CD14-positive monocyte (primary cell): ENCODE measurements around the gene C17orf100. TPM values are rescaled to one million over a fixed set of nuclear protein-coding genes. Genes with fewer than 3 reads are reported as not detected.

Source experiments
- DNase-seq, 3 donors: peaks; one replicate each; pipeline ENCODE4 v3.0.0-alpha.2; 2011 to 2022
- H2AFZ ChIP-seq: 2 replicates; pipeline ENCODE4 v1.6.0; 2012; ENCODE audit warnings: mild to moderate bottlenecking, low read depth, low read length, inconsistent platforms; ENCODE audit not compliant: insufficient read depth, poor library complexity, severe bottlenecking
- H3K27ac ChIP-seq, 2 donors: 1 replicate in 1 of 2; 2 replicates in 1 of 2; pipeline ENCODE4 v1.5.1; 2012 to 2013; ENCODE audit warnings: low read length in 2 of 2, control low read depth in 1 of 2, inconsistent platforms in 1 of 2, low read depth in 1 of 2, mild to moderate bottlenecking in 1 of 2
- H3K27me3 ChIP-seq, 2 donors: one replicate each; pipeline versions ENCODE4 v1.6.0 to v1.6.1; 2011 to 2013; ENCODE audit warnings: low read length in 2 of 2; ENCODE audit not compliant: control insufficient read depth in 2 of 2, insufficient read depth in 2 of 2
- H3K36me3 ChIP-seq, 2 donors: replicated peaks in 1 of 2; 1 replicate in 1 of 2; 2 replicates in 1 of 2; pipeline versions ENCODE4 v1.5.1 to v1.6.1; 2012 to 2013; ENCODE audit warnings: low read length in 2 of 2, control low read depth in 1 of 2, inconsistent platforms in 1 of 2, mild to moderate bottlenecking in 1 of 2; ENCODE audit not compliant: insufficient read depth in 2 of 2, control insufficient read depth in 1 of 2
- H3K4me1 ChIP-seq, 2 donors: 1 replicate in 1 of 2; 2 replicates in 1 of 2; pipeline versions ENCODE4 v1.5.1 to v1.6.1; 2012 to 2013; ENCODE audit warnings: low read length in 2 of 2, control low read depth in 1 of 2, inconsistent platforms in 1 of 2, mild to moderate bottlenecking in 1 of 2, moderate library complexity in 1 of 2; ENCODE audit not compliant: insufficient read depth in 2 of 2, control insufficient read depth in 1 of 2
- H3K4me2 ChIP-seq: replicated peaks from 2 replicates; pipeline ENCODE3; 2012; ENCODE audit warnings: low read length, moderate library complexity, mild to moderate bottlenecking; ENCODE audit not compliant: poor library complexity, severe bottlenecking; ENCODE audit errors: extremely low read depth
- H3K4me3 ChIP-seq, 3 experiments: fragments of 200-600 bp in 1 of 3; sonication (generic) in 1 of 3; replicated peaks in 1 of 3; 1 replicate in 2 of 3; 2 replicates in 1 of 3; pipeline ENCODE4 v1.5.1; 2011 to 2013; ENCODE audit warnings: low read length in 3 of 3, mild to moderate bottlenecking in 3 of 3, control low read depth in 2 of 3, low read depth in 2 of 3, inconsistent platforms in 1 of 3, moderate library complexity in 1 of 3
- H3K79me2 ChIP-seq: 2 replicates; pipeline ENCODE4 v1.6.0; 2012; ENCODE audit warnings: mild to moderate bottlenecking, control low read depth, inconsistent platforms, low read length, moderate library complexity; ENCODE audit not compliant: insufficient read depth
- H3K9ac ChIP-seq: 2 replicates; pipeline ENCODE4 v1.6.0; 2017; ENCODE audit warnings: low read length, mild to moderate bottlenecking; ENCODE audit not compliant: insufficient read depth, poor library complexity, severe bottlenecking
- H3K9me3 ChIP-seq, 2 donors: replicated peaks in 1 of 2; 1 replicate in 1 of 2; 2 replicates in 1 of 2; pipeline versions ENCODE4 v1.5.1 to v1.6.1; 2012 to 2013; ENCODE audit warnings: low read length in 2 of 2, control low read depth in 1 of 2; ENCODE audit not compliant: control insufficient read depth in 1 of 2, insufficient read depth in 1 of 2
- H4K20me1 ChIP-seq: 2 replicates; pipeline ENCODE4 v1.6.0; 2012; ENCODE audit warnings: mild to moderate bottlenecking, low read length, control low read depth, moderate library complexity; ENCODE audit not compliant: insufficient read depth
- H3K27ac Mint-ChIP-seq, 7 donors: one replicate each; pipeline ENCODE4 v1.8.0; 2020; ENCODE audit warnings: mild to moderate bottlenecking in 7 of 7, mixed read lengths in 7 of 7, moderate library complexity in 6 of 7, inconsistent platforms in 2 of 7
- H3K27me3 Mint-ChIP-seq, 3 donors: one replicate each; pipeline ENCODE4 v1.8.0; 2021 to 2022; ENCODE audit warnings: low read depth in 3 of 3, mild to moderate bottlenecking in 3 of 3, mixed read lengths in 3 of 3, moderate library complexity in 3 of 3, inconsistent platforms in 1 of 3
- H3K36me3 Mint-ChIP-seq, 2 donors: one replicate each; pipeline ENCODE4 v1.8.0; 2020; ENCODE audit warnings: mixed read lengths in 2 of 2, inconsistent platforms in 1 of 2, mild to moderate bottlenecking in 1 of 2
- H3K4me1 Mint-ChIP-seq: one replicate; pipeline ENCODE4 v1.8.0; 2020; ENCODE audit warnings: mild to moderate bottlenecking, mixed read lengths
- H3K4me3 Mint-ChIP-seq, 2 donors: one replicate each; pipeline ENCODE4 v1.8.0; 2020; ENCODE audit warnings: mild to moderate bottlenecking in 2 of 2, mixed read lengths in 2 of 2, moderate library complexity in 1 of 2
- H3K9me3 Mint-ChIP-seq, 7 donors: one replicate each; pipeline ENCODE4 v1.8.0; 2020 to 2022; ENCODE audit warnings: mixed read lengths in 7 of 7, mild to moderate bottlenecking in 6 of 7, moderate library complexity in 6 of 7, inconsistent platforms in 2 of 7
- CTCF ChIP-seq: fragments of 200-600 bp; IDR thresholded peaks from one replicate; pipeline ENCODE4 v1.8.0; 2022; ENCODE audit warnings: antibody characterized with exemption, mild to moderate bottlenecking
- WGBS: methylation state at CpG from one replicate; pipeline ENCODE4 v1.1.5; 2013; ENCODE audit warnings: missing lambda C conversion rate; ENCODE audit not compliant: insufficient coverage; 5-methylcytosine and 5-hydroxymethylcytosine counted together
- intact Hi-C, 2 donors: fragments of 100-400 bp; cut with micrococcal nuclease; formaldehyde crosslinking; loops; one replicate each; pipeline versions ENCODE4 v1.15.0 to v1.15.1; 2023
- polyA plus RNA-seq, 3 donors: library from polyadenylated mRNA; depleted of rRNA in 1 of 3; unstranded in 2 of 3; stranded (reverse) in 1 of 3; fragments of 300-500 nt in 2 of 3; fragments of >200 nt in 1 of 3; fragmentation: Illumina TruSeq in 2 of 3; gene quantifications; 1 replicate in 2 of 3; 2 replicates in 1 of 3; pipeline ENCODE4 v1.2.3, GENCODE V29; 2012 to 2021

C17orf100 gene
- polyA plus RNA-seq, 3 donors: 0.51 to 1.8 (median 1.2) TPM

- H3K79me2 ChIP-seq: peaks cover 35% of the 10 kb centered on the region
- Mint-ChIP-seq H3K4me1 (peaks cover 35% of the 10 kb centered on the region), H3K9me3 (no peaks in the 10 kb centered on the region), H3K4me3 (peak overlapping the region; percentile 97 to 99), H3K36me3 (peaks cover 22 to 31% of the 10 kb centered on the region in 2 donors), H3K27me3 (peaks cover 0 to 11% (median 3%) of the 10 kb centered on the region in 3 donors), H3K27ac (peak overlapping the region; percentile 32 to 98 (median 94))
- peak overlapping the region; percentile 86 to 95 (median 94) for H3K4me3 ChIP-seq
- H3K27me3 ChIP-seq: no peaks in the 10 kb centered on the region
- peak overlapping the region; percentile 74 for H3K9ac ChIP-seq
- peaks cover 17 to 24% of the 10 kb centered on the region in 2 donors for H3K36me3 ChIP-seq
- H3K27ac ChIP-seq: peak overlapping the region; percentile 61 to 88
- WGBS: under 1% methylated on average over 62 of the region's 67 CpGs
- no peak for TF ChIP-seq CTCF
- intact Hi-C loops: loop anchor here in 1 of 2 donors (10.0 kb wide), 1 partner anchor 165 kb away; no protein-coding TSS in a partner anchor
- H3K9me3 ChIP-seq: no peaks in the 10 kb centered on the region
- H3K4me1 ChIP-seq: peaks cover 21 to 33% of the 10 kb centered on the region in 2 donors
- peak; percentile 18 to 44 (median 36) for DNase-seq
- peak overlapping the region; percentile 88 for H3K4me2 ChIP-seq
- H2AFZ ChIP-seq: peak overlapping the region; percentile 89
- H4K20me1 ChIP-seq: peaks cover 20% of the 10 kb centered on the region
These were observed 11.7 kb upstream of the C17orf100 start for GRCh38 chr17:6639586-6640535.

- Histone ChIP-seq H2AFZ (peak within 1 kb of the TSS; percentile 89), H3K27ac (peak within 1 kb of the TSS; percentile 61 to 88), H3K4me1 (peaks cover 21 to 33% of the 10 kb centered on the region in 2 donors), H3K4me2 (peak within 1 kb of the TSS; percentile 88), H3K79me2 (peaks cover 40% of the 10 kb centered on the region), H3K9me3 (no peaks in the 10 kb centered on the region), H3K27me3 (no peaks in the 10 kb centered on the region), H4K20me1 (peaks cover 26% of the 10 kb centered on the region), H3K36me3 (peaks cover 20 to 31% of the 10 kb centered on the region in 2 donors), H3K9ac (peak within 1 kb of the TSS; percentile 74), H3K4me3 (peak within 1 kb of the TSS; percentile 86 to 95 (median 94))
- peak; percentile 77 to 79 (median 79) for DNase-seq
- WGBS: under 1% methylated on average over 50 of the region's 52 CpGs
- peaks cover 35% of the 10 kb centered on the region for H3K4me1 Mint-ChIP-seq
- no peaks in the 10 kb centered on the region for H3K9me3 Mint-ChIP-seq
- H3K4me3 Mint-ChIP-seq: peak within 1 kb of the TSS; percentile 97 to 99
- peaks cover 0 to 11% (median 3%) of the 10 kb centered on the region in 3 donors for H3K27me3 Mint-ChIP-seq
- no peak for TF ChIP-seq CTCF
- intact Hi-C loops: loop anchor here in 1 of 2 donors (10.0 kb wide), 1 partner anchor 166 kb away; no protein-coding TSS in a partner anchor
- H3K27ac Mint-ChIP-seq: peak within 1 kb of the TSS; percentile 89 to 98 (median 94)
- H3K36me3 Mint-ChIP-seq: peaks cover 26 to 31% of the 10 kb centered on the region in 2 donors
These were observed 10.9 kb upstream of the C17orf100 start, which contains the start of the genes KIAA0753 and TXNDC17 for GRCh38 chr17:6640536-6641246. KIAA0753 (minus strand) TSS chr17:6640711; CDS start chr17:6635103, 5,608 bp downstream. TXNDC17 (plus strand) TSS chr17:6641060; CDS start chr17:6641083, 23 bp downstream.
